SH-SY5Y (cell line): ENCODE measurements around the gene TM6SF1.

Experiments used
- GATA2 ChIP-seq: IDR thresholded peaks from 2 replicates; pipeline ENCODE4 v1.6.1; 2011; ENCODE audit warnings: mild to moderate bottlenecking, low read depth, low read length
- GATA3 ChIP-seq: IDR thresholded peaks from 2 replicates; pipeline ENCODE4 v1.6.1; 2011; ENCODE audit warnings: low read depth, mild to moderate bottlenecking, low read length, moderate library complexity

DNA sequence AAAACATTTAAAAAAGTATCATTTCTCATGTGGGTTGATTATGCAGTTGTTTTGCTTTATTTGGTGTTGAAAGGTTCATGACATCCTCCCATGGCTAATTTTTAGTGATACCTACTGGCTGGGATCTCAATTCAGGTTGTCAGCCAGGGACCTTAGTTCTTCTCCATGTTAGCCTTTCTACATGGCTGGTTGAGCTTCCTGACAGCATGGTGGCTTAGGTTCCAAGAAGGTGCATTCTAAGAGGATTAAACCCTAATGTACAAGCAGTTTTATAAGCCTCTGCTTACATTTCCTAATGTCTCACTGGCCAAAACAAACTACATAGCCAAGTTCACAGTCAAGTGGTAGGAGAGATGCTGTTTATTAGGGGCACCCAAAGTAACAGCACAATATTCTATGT is 9.4 kb upstream of the TM6SF1 start:
- TF ChIP-seq GATA2 (no peak), GATA3 (no peak)
